GM12878 (cell line): Measurements from ENCODE around the gene FGD3. TPM values are rescaled to one million over a fixed set of nuclear protein-coding genes. Genes with fewer than 3 reads are reported as not detected.

Source experiments
- ATAC-seq: fragments of 200-7000 bp; cut with Tn5 transposase; 3 replicates; pipeline ENCODE4 v1.9.1; 2020; ENCODE audit warnings: mild to moderate bottlenecking, moderate library complexity
- BruUV-seq: library from RNA; stranded (reverse); fragments of 400-500 nt; replicated peaks from 2 replicates; lab custom pipeline; 2021; lab: Mats Ljungman, UMichigan
- CTCF ChIA-PET: fragments of 300-600 bp; sonication (Branson Sonifier 250); formaldehyde crosslinking; extraction: SDS; loops from one replicate; lab custom pipeline; 2021; ENCODE audit warnings: inconsistent platforms; lab: Yijun Ruan, JAX
- POLR2A ChIA-PET: fragments of 350-600 bp; formaldehyde crosslinking; extraction: SDS; loops from one replicate; lab custom pipeline; 2021; ENCODE audit warnings: inconsistent platforms; lab: Charles Lee
- RAD21 ChIA-PET: fragments of 300-600 bp; sonication (Branson Sonifier 250); formaldehyde crosslinking; loops from one replicate; lab custom pipeline; 2023; ENCODE audit warnings: antibody characterized with exemption; ENCODE audit not compliant: unreplicated experiment; lab: Charles Lee
- SMC1A ChIA-PET: fragments of 300-600 bp; sonication (Branson Sonifier 250); formaldehyde crosslinking; loops from one replicate; lab custom pipeline; 2023; ENCODE audit not compliant: unreplicated experiment, uncharacterized antibody; lab: Charles Lee
- DNase-seq: peaks from one replicate; pipeline ENCODE4 v3.0.0-alpha.2; 2011; ENCODE audit warnings: low read depth, low spot score
- FAIRE-seq: peaks from 3 replicates; lab custom pipeline; 2011; peaks lifted over from hg19 to GRCh38; lab: Jason Lieb, UNC
- H2AFZ ChIP-seq: 2 replicates; pipeline ENCODE4 v1.6.0; 2011; ENCODE audit warnings: low read depth, low read length, control low read depth; ENCODE audit not compliant: control insufficient read depth
- H3K27ac ChIP-seq: 2 replicates; pipeline ENCODE4 v1.5.1; 2011; ENCODE audit warnings: control low read depth; ENCODE audit not compliant: control insufficient read depth, insufficient read depth
- H3K27me3 ChIP-seq, 2 experiments: replicated peaks in 1 of 2; 2 replicates each; pipeline versions ENCODE4 v1.6.0 to v1.6.1; 2011; ENCODE audit warnings: low read length in 1 of 2; ENCODE audit not compliant: control insufficient read depth in 2 of 2, insufficient read depth in 2 of 2
- H3K36me3 ChIP-seq, 2 experiments: 2 replicates each; pipeline ENCODE4 v1.5.1; 2011; ENCODE audit warnings: low read length in 1 of 2; ENCODE audit not compliant: control insufficient read depth in 2 of 2, insufficient read depth in 2 of 2
- H3K4me1 ChIP-seq: 2 replicates; pipeline ENCODE4 v1.6.1; 2011; ENCODE audit warnings: mild to moderate bottlenecking, low read length, moderate library complexity, mixed read lengths; ENCODE audit not compliant: control insufficient read depth, insufficient read depth
- H3K4me2 ChIP-seq: 2 replicates; pipeline ENCODE4 v1.6.0; 2011; ENCODE audit warnings: control low read depth; ENCODE audit not compliant: control insufficient read depth, insufficient read depth
- H3K4me3 ChIP-seq: fragments of 200-600 bp; sonication (generic); 2 replicates; pipeline ENCODE4 v1.5.1; 2016
- H3K79me2 ChIP-seq: 2 replicates; pipeline ENCODE4 v1.6.0; 2011; ENCODE audit warnings: low read length; ENCODE audit not compliant: control insufficient read depth, insufficient read depth
- H3K9ac ChIP-seq: 2 replicates; pipeline ENCODE4 v1.8.0; 2011; ENCODE audit warnings: low read length, control low read depth, mixed read lengths; ENCODE audit not compliant: control insufficient read depth, insufficient read depth
- H3K9me3 ChIP-seq: replicated peaks from 3 replicates; pipeline ENCODE4 v1.5.1; 2011; ENCODE audit warnings: mild to moderate bottlenecking, low read length; ENCODE audit not compliant: control insufficient read depth, insufficient read depth
- H4K20me1 ChIP-seq: 2 replicates; pipeline ENCODE4 v1.6.0; 2011; ENCODE audit not compliant: control insufficient read depth, insufficient read depth
- ATF7 ChIP-seq: fragments of 450-650 bp; IDR thresholded peaks from 2 replicates; pipeline ENCODE4 v1.6.1; 2016; ENCODE audit warnings: low read depth, mild to moderate bottlenecking
- GABPA ChIP-seq: IDR thresholded peaks from 2 replicates; pipeline ENCODE4 v1.6.1; 2014; ENCODE audit warnings: antibody characterized with exemption, low read depth, mild to moderate bottlenecking, inconsistent platforms
- HDGF ChIP-seq: fragments of 450-650 bp; IDR thresholded peaks from 2 replicates; pipeline ENCODE4 v1.6.1; 2016; ENCODE audit warnings: antibody characterized with exemption
- TBL1XR1 ChIP-seq: IDR thresholded peaks from 2 replicates; pipeline ENCODE4 v1.6.1; 2012; ENCODE audit warnings: low read depth, low read length, improper control_type of control experiment
- WGBS: methylation state at CpG from one replicate; pipeline ENCODE4 v1.1.6; 2016; ENCODE audit warnings: low lambda C conversion rate; ENCODE audit not compliant: insufficient replicate concordance, insufficient coverage; ENCODE audit errors: missing lambda C conversion rate; 5-methylcytosine and 5-hydroxymethylcytosine counted together
- in situ Hi-C: fragments of 300-500 bp; cut with MboI; formaldehyde crosslinking; loops from 9 replicates; pipeline ENCODE4 v1.14.3; 2018; ENCODE audit warnings: mixed read lengths
- intact Hi-C: fragments of 100-400 bp; cut with micrococcal nuclease; formaldehyde crosslinking; loops from one replicate; pipeline ENCODE4 v1.14.2; 2022; ENCODE audit not compliant: unreplicated experiment
- polyA plus RNA-seq, 11 experiments: library from polyadenylated mRNA; depleted of rRNA in 4 of 11; unstranded in 6 of 11; stranded (reverse) in 5 of 11; fragments of >200 nt; fragmentation: Nextera tagmentation in 4 of 11; fragmentation: Illumina TruSeq in 1 of 11; extraction: Ambion mirVana in 4 of 11; extraction: Trizol in 1 of 11; gene quantifications; 1 replicate in 1 of 11; 2 replicates in 10 of 11; pipeline versions ENCODE4 v1.2.1 to v1.2.3, GENCODE V29; 2011 to 2016; ENCODE audit warnings: inconsistent platforms in 2 of 11, missing spikeins in 2 of 11, low read depth in 1 of 11
- total RNA-seq, 4 experiments: library from RNA; depleted of rRNA in 3 of 4; stranded (reverse); fragments of >200 nt in 3 of 4; fragmentation: Illumina TruSeq in 1 of 4; extraction: Trizol in 1 of 4; gene quantifications; 2 replicates each; pipeline versions ENCODE4 v1.2.1 to v1.2.3, GENCODE V29; 2013 to 2021
- TF ChIP-seq, protein P1 (sequence below): IDR thresholded peaks from 2 replicates; pipeline ENCODE4 v1.6.1; 2012; ENCODE audit warnings: low read depth, low read length, improper control_type of control experiment
- TF ChIP-seq, protein P2 (sequence below): fragments of 450-650 bp; IDR thresholded peaks from 2 replicates; pipeline ENCODE4 v1.6.1; 2017; ENCODE audit warnings: mild to moderate bottlenecking

The FGD3 gene
- total and polyA plus RNA-seq, 10 of the 15 experiments (the other 5 are each of a cell fraction or from before 2014, with no cell fraction given), result 0.26 to 18.1 (median 12.4) TPM

DNA sequence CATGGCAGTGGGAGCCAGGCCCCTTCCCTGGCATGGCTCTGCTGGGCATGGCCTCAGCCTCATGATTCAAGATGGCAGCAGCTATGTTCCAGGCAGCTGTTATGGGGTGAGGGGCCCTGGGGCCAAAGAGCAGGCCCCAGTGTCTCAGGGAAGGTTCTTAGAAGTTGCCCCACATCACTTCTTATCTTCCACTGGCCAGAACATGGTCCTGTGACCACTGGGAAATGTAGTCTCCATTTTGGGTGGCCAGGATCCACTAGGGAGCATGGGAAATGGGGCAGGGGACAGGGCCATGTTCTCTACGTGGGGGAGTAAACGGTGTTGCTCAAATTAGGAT lies 129.4 kb downstream of the FGD3 start:
- CTCF ChIA-PET, result interaction anchor here (0.5 kb wide), 1 partner anchor 265 kb away, joined by 3 read pairs; no protein-coding TSS in a partner anchor
- TF ChIP-seq, protein P1, sequence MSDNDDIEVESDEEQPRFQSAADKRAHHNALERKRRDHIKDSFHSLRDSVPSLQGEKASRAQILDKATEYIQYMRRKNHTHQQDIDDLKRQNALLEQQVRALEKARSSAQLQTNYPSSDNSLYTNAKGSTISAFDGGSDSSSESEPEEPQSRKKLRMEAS, result no peak
- TF ChIP-seq, protein P2, sequence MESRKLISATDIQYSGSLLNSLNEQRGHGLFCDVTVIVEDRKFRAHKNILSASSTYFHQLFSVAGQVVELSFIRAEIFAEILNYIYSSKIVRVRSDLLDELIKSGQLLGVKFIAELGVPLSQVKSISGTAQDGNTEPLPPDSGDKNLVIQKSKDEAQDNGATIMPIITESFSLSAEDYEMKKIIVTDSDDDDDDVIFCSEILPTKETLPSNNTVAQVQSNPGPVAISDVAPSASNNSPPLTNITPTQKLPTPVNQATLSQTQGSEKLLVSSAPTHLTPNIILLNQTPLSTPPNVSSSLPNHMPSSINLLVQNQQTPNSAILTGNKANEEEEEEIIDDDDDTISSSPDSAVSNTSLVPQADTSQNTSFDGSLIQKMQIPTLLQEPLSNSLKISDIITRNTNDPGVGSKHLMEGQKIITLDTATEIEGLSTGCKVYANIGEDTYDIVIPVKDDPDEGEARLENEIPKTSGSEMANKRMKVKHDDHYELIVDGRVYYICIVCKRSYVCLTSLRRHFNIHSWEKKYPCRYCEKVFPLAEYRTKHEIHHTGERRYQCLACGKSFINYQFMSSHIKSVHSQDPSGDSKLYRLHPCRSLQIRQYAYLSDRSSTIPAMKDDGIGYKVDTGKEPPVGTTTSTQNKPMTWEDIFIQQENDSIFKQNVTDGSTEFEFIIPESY, result no peak
- TF ChIP-seq ATF7, result no peak
- no peak for TF ChIP-seq HDGF
- TF ChIP-seq TBL1XR1, result no peak
- TF ChIP-seq, all 136 proteins: peak for 0
- H3K27me3 ChIP-seq, result no peaks in the 10 kb centered on the region
- H3K36me3 ChIP-seq, result peaks cover 4 to 7% of the 10 kb centered on the region in 2 experiments; a peak in 3 of 4 replicates
- ATAC-seq, result no peak
- no peak for DNase-seq
- H3K4me3 ChIP-seq, result no peak overlapping the region
- H4K20me1 ChIP-seq, result no peaks in the 10 kb centered on the region
- 95% methylated on average over 2 of the region's 2 CpGs for WGBS
- no peaks in the 10 kb centered on the region for H3K4me1 ChIP-seq
- no peak overlapping the region for H3K27ac ChIP-seq
- RAD21 ChIA-PET, result no interaction called here
- FAIRE-seq, result no peak
- H3K79me2 ChIP-seq, result no peaks in the 10 kb centered on the region
- no peak overlapping the region for H3K4me2 ChIP-seq
- no peak overlapping the region for H3K9ac ChIP-seq
- H3K9me3 ChIP-seq, result no peaks in the 10 kb centered on the region
- in situ Hi-C loops, result no loop called here
- no peak overlapping the region for H2AFZ ChIP-seq
- BruUV-seq, result no TSS peak
- intact Hi-C loops, result no loop called here
- SMC1A ChIA-PET, result interaction anchor here (0.9 to 1.5 kb wide), 2 partner anchors 9 to 73 kb away, joined by 3 to 4 read pairs; no protein-coding TSS in a partner anchor
- POLR2A ChIA-PET, result interaction anchor here (0.7 kb wide), 1 partner anchor 19 kb away, joined by 3 read pairs; no protein-coding TSS in a partner anchor

DNA sequence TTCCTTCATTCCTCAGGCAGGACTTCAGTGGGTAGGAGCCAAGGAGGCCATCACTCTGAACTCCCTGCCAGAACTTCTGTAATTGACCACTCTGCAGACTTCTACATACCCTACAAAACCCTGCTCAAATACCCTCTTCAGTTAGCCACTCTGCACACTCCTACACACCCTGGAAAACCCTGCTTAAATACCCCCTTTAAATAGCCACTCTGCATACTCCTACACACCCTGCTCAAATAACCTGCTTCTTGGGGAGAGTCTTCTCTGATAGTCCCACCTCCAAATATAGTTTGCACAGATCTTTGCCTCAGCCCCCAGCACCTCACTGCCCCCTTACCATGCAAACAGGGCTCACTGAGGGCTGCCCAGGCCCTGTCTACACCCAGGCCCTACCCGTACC lies 130.0 kb downstream of the FGD3 start:
- WGBS, result 100% methylated on average over 1 of the region's 1 CpG
- SMC1A ChIA-PET, result interaction anchor here (1.5 kb wide), 1 partner anchor 9 kb away, joined by 4 read pairs; no protein-coding TSS in a partner anchor
- ATAC-seq, result no peak

More for the DNA sequence above, 130.0 kb downstream of the FGD3 start:
- ChIA-PET RAD21 (no interaction called here), CTCF (no interaction called here), POLR2A (no interaction called here)
- in situ Hi-C loops (no loop called here), intact Hi-C loops (no loop called here)
- Histone ChIP-seq H3K9ac (no peak overlapping the region), H3K36me3 (peaks cover 4 to 7% of the 10 kb centered on the region in 2 experiments; a peak in 3 of 4 replicates), H3K27me3 (no peaks in the 10 kb centered on the region), H4K20me1 (no peaks in the 10 kb centered on the region), H2AFZ (no peak overlapping the region), H3K4me1 (no peaks in the 10 kb centered on the region), H3K4me3 (no peak overlapping the region), H3K9me3 (no peaks in the 10 kb centered on the region), H3K27ac (no peak overlapping the region), H3K79me2 (no peaks in the 10 kb centered on the region), H3K4me2 (no peak overlapping the region)
- DNase-seq (no peak), FAIRE-seq (no peak)
- TF ChIP-seq GABPA, result no peak
- no TSS peak for BruUV-seq
